Activated B cell treated with CpG ODN at 0.5 μM for 24 hours (primary cell): Measurements from ENCODE around the gene NOL4L. TPM values are rescaled to one million over a fixed set of nuclear protein-coding genes. Genes with fewer than 3 reads are reported as not detected.

ENCODE experiments used
- ATAC-seq: fragments of 200-7000 bp; cut with Tn5 transposase; one replicate; pipeline ENCODE4 v1.10.0; 2021; ENCODE audit warnings: low read depth, mild to moderate bottlenecking, moderate library complexity
- CTCF ChIA-PET: fragments of 350-600 bp; sonication (Branson Sonifier 250); formaldehyde crosslinking; loops from one replicate; lab custom pipeline; 2021; ENCODE audit warnings: antibody characterized with exemption; lab: Charles Lee
- POLR2A ChIA-PET: fragments of 350-600 bp; sonication (Branson Sonifier 250); formaldehyde crosslinking; loops from one replicate; lab custom pipeline; 2021; ENCODE audit warnings: antibody characterized with exemption; lab: Charles Lee
- DNase-seq: peaks from one replicate; pipeline ENCODE4 v3.0.0; 2022
- H3K27ac Mint-ChIP-seq: one replicate; pipeline ENCODE4 v1.8.0; 2020; ENCODE audit warnings: mixed read lengths
- H3K27me3 Mint-ChIP-seq: one replicate; pipeline ENCODE4 v1.8.0; 2021; ENCODE audit warnings: mixed read lengths
- H3K36me3 Mint-ChIP-seq: one replicate; pipeline ENCODE4 v1.8.0; 2021; ENCODE audit warnings: low read depth, mixed read lengths
- H3K4me1 Mint-ChIP-seq: one replicate; pipeline ENCODE4 v1.8.0; 2021; ENCODE audit warnings: mixed read lengths
- H3K4me3 Mint-ChIP-seq: one replicate; pipeline ENCODE4 v1.8.0; 2020; ENCODE audit warnings: mild to moderate bottlenecking, mixed read lengths
- H3K9me3 Mint-ChIP-seq: one replicate; pipeline ENCODE4 v1.8.0; 2020; ENCODE audit warnings: mixed read lengths
- CTCF ChIP-seq: fragments of 200-600 bp; IDR thresholded peaks from one replicate; pipeline ENCODE4 v1.8.0; 2022; ENCODE audit warnings: antibody characterized with exemption, mild to moderate bottlenecking
- intact Hi-C: fragments of 100-400 bp; cut with micrococcal nuclease; formaldehyde crosslinking; loops from one replicate; pipeline ENCODE4 v1.15.1; 2024
- total RNA-seq: library from RNA; stranded (reverse); gene quantifications from 2 replicates; pipeline ENCODE4 v1.2.3, GENCODE V29; 2022

The NOL4L gene
- total RNA-seq, 1 donor from 2014 or later = 4.7 TPM

GRCh38 chr20:32610472-32611218 is 25.5 kb upstream of the NOL4L start:
- H3K9me3 Mint-ChIP-seq = no peaks in the 10 kb centered on the region
- H3K4me1 Mint-ChIP-seq = no peaks in the 10 kb centered on the region
- H3K27ac Mint-ChIP-seq = no peak overlapping the region
- no peak for ATAC-seq
- no peaks in the 10 kb centered on the region for H3K36me3 Mint-ChIP-seq
- DNase-seq = no peak
- ChIA-PET CTCF (no interaction called here), POLR2A (no interaction called here)
- intact Hi-C loops = no loop called here
- TF ChIP-seq CTCF = no peak
- H3K4me3 Mint-ChIP-seq = no peak overlapping the region
- peaks cover 26% of the 10 kb centered on the region for H3K27me3 Mint-ChIP-seq

GRCh38 chr20:32609993-32610392 is 24.9 kb upstream of the NOL4L start:
- ATAC-seq = no peak
- Mint-ChIP-seq H3K27ac (no peak overlapping the region), H3K36me3 (no peaks in the 10 kb centered on the region), H3K9me3 (no peaks in the 10 kb centered on the region), H3K27me3 (peaks cover 26% of the 10 kb centered on the region), H3K4me1 (peaks cover 2% of the 10 kb centered on the region), H3K4me3 (no peak overlapping the region)
- intact Hi-C loops = no loop called here
- no peak for TF ChIP-seq CTCF
- DNase-seq = no peak
- ChIA-PET CTCF (no interaction called here), POLR2A (no interaction called here)

- no peak overlapping the region for H3K4me3 Mint-ChIP-seq
- POLR2A ChIA-PET = no interaction called here
- H3K27me3 Mint-ChIP-seq = peaks cover 20% of the 10 kb centered on the region
- no peak for TF ChIP-seq CTCF
- intact Hi-C loops = no loop called here
- no peak for DNase-seq
- H3K9me3 Mint-ChIP-seq = no peaks in the 10 kb centered on the region
- CTCF ChIA-PET = no interaction called here
- ATAC-seq = no peak
- H3K36me3 Mint-ChIP-seq = no peaks in the 10 kb centered on the region
- H3K4me1 Mint-ChIP-seq = peaks cover 8% of the 10 kb centered on the region
- H3K27ac Mint-ChIP-seq = no peak overlapping the region
Observed at GRCh38 chr20:32609111-32609773, 24.1 kb upstream of the NOL4L start.

- Mint-ChIP-seq H3K27ac (no peak overlapping the region), H3K4me3 (no peak overlapping the region), H3K4me1 (peaks cover 11% of the 10 kb centered on the region), H3K27me3 (peaks cover 19% of the 10 kb centered on the region), H3K9me3 (no peaks in the 10 kb centered on the region), H3K36me3 (no peaks in the 10 kb centered on the region)
- no peak for TF ChIP-seq CTCF
- DNase-seq (no peak), ATAC-seq (no peak)
- intact Hi-C loops = no loop called here
- POLR2A ChIA-PET = interaction anchor here (0.5 kb wide), 1 partner anchor 72 kb away, joined by 5 read pairs; no protein-coding TSS in a partner anchor
- CTCF ChIA-PET = no interaction called here
Observed at GRCh38 chr20:32608664-32609015, 23.5 kb upstream of the NOL4L start.
